DOHH2 (cell line): ENCODE data around the gene NOS1.

Experiments
- H3F3A ChIP-seq: fragments of 200-600 bp; sonication (generic), shearing (Covaris generic); 2 replicates; pipeline ENCODE4 v1.6.0; 2016; ENCODE audit warnings: antibody characterized with exemption, mild to moderate bottlenecking; ENCODE audit not compliant: control insufficient read depth, insufficient read depth
- H3K27ac ChIP-seq: fragments of 200-600 bp; sonication (generic); 2 replicates; pipeline ENCODE4 v1.5.1; 2014; ENCODE audit warnings: low read depth, mild to moderate bottlenecking, low read length, moderate library complexity
- H3K27me3 ChIP-seq: fragments of 200-600 bp; sonication (generic); 2 replicates; pipeline ENCODE4 v1.6.1; 2014; ENCODE audit warnings: mild to moderate bottlenecking, low read length, mixed read lengths; ENCODE audit not compliant: control insufficient read depth
- H3K36me3 ChIP-seq: fragments of 200-600 bp; sonication (generic); 2 replicates; pipeline ENCODE4 v1.6.1; 2014; ENCODE audit warnings: mild to moderate bottlenecking, low read length, moderate library complexity, mixed read lengths; ENCODE audit not compliant: control insufficient read depth
- H3K4me1 ChIP-seq: fragments of 200-600 bp; sonication (generic); 2 replicates; pipeline ENCODE4 v1.6.1; 2014; ENCODE audit warnings: mild to moderate bottlenecking, low read length, mixed read lengths; ENCODE audit not compliant: control insufficient read depth
- H3K4me2 ChIP-seq: fragments of 200-600 bp; sonication (generic); 2 replicates; pipeline ENCODE4 v1.6.0; 2014; ENCODE audit warnings: mild to moderate bottlenecking, low read length, moderate library complexity
- H3K4me3 ChIP-seq: fragments of 200-600 bp; sonication (generic); 2 replicates; pipeline ENCODE4 v1.5.1; 2014; ENCODE audit warnings: mild to moderate bottlenecking, low read length, mixed read lengths
- H3K79me2 ChIP-seq: fragments of 200-600 bp; sonication (generic); 2 replicates; pipeline ENCODE4 v1.6.1; 2014; ENCODE audit warnings: mild to moderate bottlenecking, low read length, mixed read lengths; ENCODE audit not compliant: control insufficient read depth
- H3K9me2 ChIP-seq: fragments of 200-600 bp; sonication (generic); replicated peaks from 2 replicates; pipeline ENCODE4 v1.6.1; 2014; ENCODE audit warnings: mild to moderate bottlenecking, low read length, mixed read lengths; ENCODE audit not compliant: control insufficient read depth
- H3K9me3 ChIP-seq: fragments of 200-600 bp; sonication (generic); 2 replicates; pipeline ENCODE4 v1.6.1; 2014; ENCODE audit warnings: antibody characterized with exemption, low read length, mixed read lengths; ENCODE audit not compliant: control insufficient read depth, insufficient read depth
- H4K20me1 ChIP-seq: fragments of 200-600 bp; sonication (generic); 2 replicates; pipeline ENCODE4 v1.6.0; 2014; ENCODE audit warnings: low read depth, mild to moderate bottlenecking, antibody characterized with exemption, low read length, moderate library complexity; ENCODE audit not compliant: control insufficient read depth, insufficient read depth
- EZH2phosphoT487 ChIP-seq: fragments of 200-600 bp; sonication (generic); IDR thresholded peaks from 2 replicates; pipeline ENCODE4 v1.6.1; 2017; ENCODE audit warnings: borderline replicate concordance, mild to moderate bottlenecking, antibody characterized with exemption, low read length, moderate library complexity, mixed read lengths
- TF ChIP-seq, protein P1 (sequence below): fragments of 200-600 bp; sonication (generic); IDR thresholded peaks from one replicate; pipeline ENCODE4 v1.5.1; 2014; ENCODE audit warnings: antibody characterized with exemption, mild to moderate bottlenecking, low read depth, low read length; ENCODE audit not compliant: poor library complexity, severe bottlenecking

NOS1 gene

DNA sequence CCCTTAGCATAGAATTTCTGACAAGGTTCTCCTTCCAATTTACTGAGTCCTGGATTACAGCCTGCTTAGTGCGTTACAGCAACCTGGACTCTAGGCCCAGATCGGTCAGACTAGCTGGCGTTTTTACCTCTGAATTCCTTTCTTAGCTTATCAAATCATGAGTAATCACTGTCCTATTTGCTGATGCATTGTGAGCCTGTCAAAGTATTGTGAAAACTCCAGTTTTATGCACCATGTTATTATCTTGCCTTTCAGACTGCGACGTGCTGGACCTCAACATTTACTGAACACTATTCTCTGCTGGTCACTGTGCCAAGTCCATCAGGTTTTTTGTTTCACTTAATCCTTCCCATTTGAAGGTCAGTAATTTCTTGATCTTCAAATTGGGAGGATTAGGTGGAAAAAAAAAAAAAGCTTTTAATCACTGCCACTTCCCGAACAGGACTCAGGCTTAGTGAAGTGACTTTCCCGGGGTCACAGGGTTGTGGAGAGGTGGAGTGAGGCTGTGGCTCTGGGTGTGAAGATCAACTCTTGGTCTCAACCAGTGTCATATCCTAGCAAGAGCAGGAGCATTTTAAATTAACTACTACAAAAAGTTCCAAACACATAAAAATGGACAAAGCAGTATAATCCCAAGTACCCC is 202.4 kb downstream of the NOS1 start:
- no peaks in the 10 kb centered on the region for H3K79me2 ChIP-seq
- H3K4me3 ChIP-seq: no peak overlapping the region
- no peak overlapping the region for H3K4me2 ChIP-seq
- peaks cover 95% of the 10 kb centered on the region for H3K36me3 ChIP-seq
- H3K9me2 ChIP-seq: no peaks in the 10 kb centered on the region
- peaks cover 12% of the 10 kb centered on the region for H3F3A ChIP-seq
- H4K20me1 ChIP-seq: no peaks in the 10 kb centered on the region
- no peak for TF ChIP-seq EZH2phosphoT487
- TF ChIP-seq, protein P1, sequence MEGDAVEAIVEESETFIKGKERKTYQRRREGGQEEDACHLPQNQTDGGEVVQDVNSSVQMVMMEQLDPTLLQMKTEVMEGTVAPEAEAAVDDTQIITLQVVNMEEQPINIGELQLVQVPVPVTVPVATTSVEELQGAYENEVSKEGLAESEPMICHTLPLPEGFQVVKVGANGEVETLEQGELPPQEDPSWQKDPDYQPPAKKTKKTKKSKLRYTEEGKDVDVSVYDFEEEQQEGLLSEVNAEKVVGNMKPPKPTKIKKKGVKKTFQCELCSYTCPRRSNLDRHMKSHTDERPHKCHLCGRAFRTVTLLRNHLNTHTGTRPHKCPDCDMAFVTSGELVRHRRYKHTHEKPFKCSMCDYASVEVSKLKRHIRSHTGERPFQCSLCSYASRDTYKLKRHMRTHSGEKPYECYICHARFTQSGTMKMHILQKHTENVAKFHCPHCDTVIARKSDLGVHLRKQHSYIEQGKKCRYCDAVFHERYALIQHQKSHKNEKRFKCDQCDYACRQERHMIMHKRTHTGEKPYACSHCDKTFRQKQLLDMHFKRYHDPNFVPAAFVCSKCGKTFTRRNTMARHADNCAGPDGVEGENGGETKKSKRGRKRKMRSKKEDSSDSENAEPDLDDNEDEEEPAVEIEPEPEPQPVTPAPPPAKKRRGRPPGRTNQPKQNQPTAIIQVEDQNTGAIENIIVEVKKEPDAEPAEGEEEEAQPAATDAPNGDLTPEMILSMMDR: no peak
- H3K9me3 ChIP-seq: no peaks in the 10 kb centered on the region
- H3K27me3 ChIP-seq: no peaks in the 10 kb centered on the region
- H3K27ac ChIP-seq: no peak overlapping the region
- H3K4me1 ChIP-seq: no peaks in the 10 kb centered on the region
